Measurements from ENCODE around the gene LRP1. TPM values are rescaled to one million over a fixed set of nuclear protein-coding genes. Genes with fewer than 3 reads are reported as not detected.

The LRP1 gene
- polyA plus RNA-seq, 1 donor (not counting 4 experiments of a cell fraction or from before 2014, with no cell fraction given), result 4.9 TPM

DNA sequence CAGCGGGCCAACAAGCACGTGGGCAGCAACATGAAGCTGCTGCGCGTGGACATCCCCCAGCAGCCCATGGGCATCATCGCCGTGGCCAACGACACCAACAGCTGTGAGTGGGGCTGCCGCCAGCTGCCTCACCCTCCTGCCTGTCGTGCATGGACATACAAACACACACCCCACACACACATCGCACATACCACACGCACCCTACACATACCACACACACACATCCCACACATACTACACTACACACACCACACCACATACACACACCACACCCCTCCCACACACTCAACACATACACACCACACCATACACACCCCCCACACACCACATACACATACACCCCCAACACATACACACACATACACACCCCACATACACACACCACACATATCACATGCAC, 63.1 kb downstream of the LRP1 start:
- H4K20me1 ChIP-seq (ENCODE audit: control insufficient read depth, extremely low read depth, insufficient read depth, low read length), result no peaks in the 10 kb centered on the region
- H3K4me3 ChIP-seq (ENCODE audit: control insufficient read depth in 2 of 3, extremely low read depth in 1 of 3, insufficient read depth in 2 of 3, low read depth in 1 of 3, low read length in 3 of 3), result no peak overlapping the region
- no peaks in the 10 kb centered on the region for H3K27me3 ChIP-seq (ENCODE audit: control insufficient read depth, extremely low read depth, insufficient read depth, low read length)
- H3K79me2 ChIP-seq (ENCODE audit: control insufficient read depth, insufficient read depth, low read length), result no peaks in the 10 kb centered on the region
- peaks cover 0 to 45% of the 10 kb centered on the region in 2 experiments for H3K36me3 ChIP-seq (ENCODE audit: control insufficient read depth in 2 of 2, extremely low read depth in 1 of 2, insufficient read depth in 2 of 2, low read length in 2 of 2)
- dilution Hi-C loops (cut with MboI; ENCODE audit: extremely low pct_ligation_motif_present, low sequenced_read_pairs), result no loop called here
- H3K9me1 ChIP-seq (ENCODE audit: control insufficient read depth, extremely low read depth, insufficient read depth, low read length), result no peaks in the 10 kb centered on the region
- no peaks in the 10 kb centered on the region for H3K4me1 ChIP-seq (ENCODE audit: control insufficient read depth, extremely low read depth, insufficient read depth, low read length)
- H2AFZ ChIP-seq (ENCODE audit: control insufficient read depth, low read length), result no peak overlapping the region
- no peaks in the 10 kb centered on the region for H3K9me3 ChIP-seq (ENCODE audit: control insufficient read depth, low read depth, low read length)
- H3K4me2 ChIP-seq (ENCODE audit: control insufficient read depth, extremely low read depth, insufficient read depth, low read depth, low read length), result no peak overlapping the region
- no peak for TF ChIP-seq EZH2 (IDR thresholded peaks at IDR 0.05; ENCODE audit: low read length)
- TF ChIP-seq, protein P1, sequence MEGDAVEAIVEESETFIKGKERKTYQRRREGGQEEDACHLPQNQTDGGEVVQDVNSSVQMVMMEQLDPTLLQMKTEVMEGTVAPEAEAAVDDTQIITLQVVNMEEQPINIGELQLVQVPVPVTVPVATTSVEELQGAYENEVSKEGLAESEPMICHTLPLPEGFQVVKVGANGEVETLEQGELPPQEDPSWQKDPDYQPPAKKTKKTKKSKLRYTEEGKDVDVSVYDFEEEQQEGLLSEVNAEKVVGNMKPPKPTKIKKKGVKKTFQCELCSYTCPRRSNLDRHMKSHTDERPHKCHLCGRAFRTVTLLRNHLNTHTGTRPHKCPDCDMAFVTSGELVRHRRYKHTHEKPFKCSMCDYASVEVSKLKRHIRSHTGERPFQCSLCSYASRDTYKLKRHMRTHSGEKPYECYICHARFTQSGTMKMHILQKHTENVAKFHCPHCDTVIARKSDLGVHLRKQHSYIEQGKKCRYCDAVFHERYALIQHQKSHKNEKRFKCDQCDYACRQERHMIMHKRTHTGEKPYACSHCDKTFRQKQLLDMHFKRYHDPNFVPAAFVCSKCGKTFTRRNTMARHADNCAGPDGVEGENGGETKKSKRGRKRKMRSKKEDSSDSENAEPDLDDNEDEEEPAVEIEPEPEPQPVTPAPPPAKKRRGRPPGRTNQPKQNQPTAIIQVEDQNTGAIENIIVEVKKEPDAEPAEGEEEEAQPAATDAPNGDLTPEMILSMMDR (optimal IDR thresholded peaks at IDR 0.05 in 1 of 3, IDR thresholded peaks at IDR 0.05 in 1 of 3, conservative IDR thresholded peaks at IDR 0.05 in 1 of 3; ENCODE audit: extremely low read depth in 1 of 3, insufficient read depth in 2 of 3, low read length in 3 of 3), result no peak
- no peak overlapping the region for H3K27ac ChIP-seq (ENCODE audit: control insufficient read depth, insufficient read depth, low read length)
- H3K9ac ChIP-seq (ENCODE audit: control insufficient read depth, extremely low read depth, insufficient read depth, low read length), result no peak overlapping the region
- FAIRE-seq (no peak), DNase-seq (ENCODE audit: low read depth, low spot score) (no peak)

DNA sequence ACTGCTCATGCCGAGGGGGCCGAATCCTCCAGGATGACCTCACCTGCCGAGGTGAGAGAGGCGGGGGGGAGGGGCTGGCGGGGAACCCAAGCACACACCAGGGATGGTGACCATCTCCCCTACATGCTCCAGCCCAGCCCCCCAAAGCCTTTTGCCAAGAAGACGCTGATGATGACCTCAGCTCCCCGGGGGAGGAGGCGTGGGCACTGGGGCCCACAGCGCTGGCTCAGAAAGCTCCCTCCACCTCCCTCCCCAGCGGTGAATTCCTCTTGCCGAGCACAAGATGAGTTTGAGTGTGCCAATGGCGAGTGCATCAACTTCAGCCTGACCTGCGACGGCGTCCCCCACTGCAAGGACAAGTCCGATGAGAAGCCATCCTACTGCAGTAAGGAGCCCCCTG, 64.6 kb downstream of the LRP1 start:
- DNase-seq (ENCODE audit: low read depth, low spot score) (no peak), FAIRE-seq (no peak)
- no peak overlapping the region for H3K27ac ChIP-seq (ENCODE audit: control insufficient read depth, insufficient read depth, low read length)
- TF ChIP-seq EZH2 (IDR thresholded peaks at IDR 0.05; ENCODE audit: low read length), result no peak
- TF ChIP-seq, protein P1 (optimal IDR thresholded peaks at IDR 0.05 in 1 of 3, IDR thresholded peaks at IDR 0.05 in 1 of 3, conservative IDR thresholded peaks at IDR 0.05 in 1 of 3; ENCODE audit: extremely low read depth in 1 of 3, insufficient read depth in 2 of 3, low read length in 3 of 3), result no peak
- no peaks in the 10 kb centered on the region for H3K79me2 ChIP-seq (ENCODE audit: control insufficient read depth, insufficient read depth, low read length)
- no peak overlapping the region for H2AFZ ChIP-seq (ENCODE audit: control insufficient read depth, low read length)
- dilution Hi-C loops (cut with MboI; ENCODE audit: extremely low pct_ligation_motif_present, low sequenced_read_pairs), result no loop called here
- no peak overlapping the region for H3K4me2 ChIP-seq (ENCODE audit: control insufficient read depth, extremely low read depth, insufficient read depth, low read depth, low read length)
- H4K20me1 ChIP-seq (ENCODE audit: control insufficient read depth, extremely low read depth, insufficient read depth, low read length), result no peaks in the 10 kb centered on the region
- peaks cover 0 to 46% of the 10 kb centered on the region in 2 experiments for H3K36me3 ChIP-seq (ENCODE audit: control insufficient read depth in 2 of 2, extremely low read depth in 1 of 2, insufficient read depth in 2 of 2, low read length in 2 of 2)
- no peak overlapping the region for H3K4me3 ChIP-seq (ENCODE audit: control insufficient read depth in 2 of 3, extremely low read depth in 1 of 3, insufficient read depth in 2 of 3, low read depth in 1 of 3, low read length in 3 of 3)
- H3K9me3 ChIP-seq (ENCODE audit: control insufficient read depth, low read depth, low read length), result no peaks in the 10 kb centered on the region
- no peak overlapping the region for H3K9ac ChIP-seq (ENCODE audit: control insufficient read depth, extremely low read depth, insufficient read depth, low read length)
- no peaks in the 10 kb centered on the region for H3K4me1 ChIP-seq (ENCODE audit: control insufficient read depth, extremely low read depth, insufficient read depth, low read length)
- H3K27me3 ChIP-seq (ENCODE audit: control insufficient read depth, extremely low read depth, insufficient read depth, low read length), result no peaks in the 10 kb centered on the region
- no peaks in the 10 kb centered on the region for H3K9me1 ChIP-seq (ENCODE audit: control insufficient read depth, extremely low read depth, insufficient read depth, low read length)
